Body of pancreas (tissue), 4 donors: ENCODE measurements around the gene POLR3E. TPM values are rescaled to one million over a fixed set of nuclear protein-coding genes. Genes with fewer than 3 reads are reported as not detected.

Experiments used
- ATAC-seq: fragments of 150-250 bp; one replicate; pipeline ENCODE4 v1.9.1; 2016
- DNase-seq, 4 donors: peaks; one replicate each; pipeline ENCODE4 v3.0.0-alpha.2; 2019
- H3K27ac ChIP-seq, 4 donors: fragments of 200-600 bp; sonication (generic); 1 replicate in 3 of 4; 2 replicates in 1 of 4; pipeline versions ENCODE4 v1.5.1 to v1.6.1; 2016 to 2019; ENCODE audit warnings: mild to moderate bottlenecking in 1 of 4, mixed read lengths in 1 of 4, moderate library complexity in 1 of 4
- H3K27me3 ChIP-seq, 2 donors: fragments of 200-600 bp; sonication (generic); one replicate each; pipeline ENCODE4 v1.6.0; 2016; ENCODE audit warnings: mild to moderate bottlenecking in 1 of 2
- H3K36me3 ChIP-seq, 2 donors: fragments of 200-600 bp; sonication (generic); replicated peaks in 1 of 2; 2 replicates each; pipeline ENCODE4 v1.5.1; 2016; ENCODE audit warnings: low read depth in 2 of 2; ENCODE audit not compliant: insufficient read depth in 1 of 2
- H3K4me1 ChIP-seq: fragments of 200-600 bp; sonication (generic); one replicate; pipeline ENCODE4 v1.6.0; 2016
- H3K4me3 ChIP-seq, 2 donors: fragments of 200-600 bp; sonication (generic); 1 replicate in 1 of 2; 2 replicates in 1 of 2; pipeline ENCODE4 v1.5.1; 2016 to 2019
- H3K9me3 ChIP-seq, 3 donors: fragments of 200-600 bp; sonication (generic); 1 replicate in 2 of 3; 2 replicates in 1 of 3; pipeline ENCODE4 v1.5.1; 2016
- CTCF ChIP-seq, 7 experiments: fragments of 450-650 bp in 4 of 7; fragments of 200-600 bp in 3 of 7; sonication (generic) in 3 of 7; IDR thresholded peaks; one replicate each; pipeline ENCODE4 v1.5.1; 2016 to 2019; ENCODE audit warnings: antibody characterized with exemption in 7 of 7
- POLR2A ChIP-seq, 3 donors: fragments of 450-650 bp; IDR thresholded peaks; one replicate each; pipeline ENCODE4 v1.6.1; 2016; ENCODE audit warnings: antibody characterized with exemption in 3 of 3, mild to moderate bottlenecking in 2 of 3
- WGBS, 2 donors: methylation state at CpG; one replicate each; pipeline ENCODE4 v1.1.5; 2017; 5-methylcytosine and 5-hydroxymethylcytosine counted together
- intact Hi-C: fragments of 100-400 bp; cut with DNase I; formaldehyde crosslinking; loops from one replicate; pipeline ENCODE4 v1.15.1; 2023
- total RNA-seq, 2 donors: library from RNA; depleted of rRNA; stranded (reverse); fragments of >200 nt; gene quantifications; one replicate each; pipeline ENCODE4 v1.1.0, GENCODE V29; 2016

The POLR3E gene
- total RNA-seq, 2 donors from 2014 or later: 52.1 to 94.9 TPM

- DNase-seq (no peak), ATAC-seq (no peak)
- Histone ChIP-seq H3K27ac (no peak overlapping the region), H3K4me1 (no peaks in the 10 kb centered on the region), H3K9me3 (no peaks in the 10 kb centered on the region), H3K36me3 (peaks cover 14 to 39% of the 10 kb centered on the region in 2 donors), H3K27me3 (no peaks in the 10 kb centered on the region), H3K4me3 (no peak overlapping the region)
- 95 to 97% methylated on average over 12 to 13 of the region's 13 CpGs for WGBS, 2 donors
- TF ChIP-seq POLR2A (IDR thresholded peaks at IDR 0.05) (no peak), CTCF (IDR thresholded peaks at IDR 0.05) (no peak)
- intact Hi-C loops: no loop called here
Measured at GRCh38 chr16:22257440-22257839, 39.8 kb upstream of the POLR3E start.

GRCh38 chr16:22260490-22260889, 36.7 kb upstream of the POLR3E start:
- no peak for DNase-seq
- H3K9me3 ChIP-seq: no peaks in the 10 kb centered on the region
- ATAC-seq: no peak
- no peaks in the 10 kb centered on the region for H3K4me1 ChIP-seq
- H3K4me3 ChIP-seq: no peak overlapping the region
- H3K27me3 ChIP-seq: no peaks in the 10 kb centered on the region
- intact Hi-C loops: no loop called here
- 90 to 100% methylated on average over 3 of the region's 3 CpGs for WGBS, 2 donors
- no peak for TF ChIP-seq POLR2A (IDR thresholded peaks at IDR 0.05)
- TF ChIP-seq CTCF (IDR thresholded peaks at IDR 0.05): no peak
- no peak overlapping the region for H3K27ac ChIP-seq
- peaks cover 14 to 36% of the 10 kb centered on the region in 2 donors for H3K36me3 ChIP-seq

- WGBS, 2 donors: 84 to 96% methylated on average over 4 of the region's 4 CpGs
- no peak for TF ChIP-seq CTCF (IDR thresholded peaks at IDR 0.05)
- TF ChIP-seq POLR2A (IDR thresholded peaks at IDR 0.05): no peak
- no peak for ATAC-seq
- Histone ChIP-seq H3K27me3 (no peaks in the 10 kb centered on the region), H3K4me1 (no peaks in the 10 kb centered on the region), H3K4me3 (no peak overlapping the region), H3K9me3 (no peaks in the 10 kb centered on the region), H3K27ac (no peak overlapping the region), H3K36me3 (peaks cover 12 to 33% of the 10 kb centered on the region in 2 donors)
- intact Hi-C loops: no loop called here
- DNase-seq: no peak
Measured at GRCh38 chr16:22262460-22262859, 34.7 kb upstream of the POLR3E start.

- DNase-seq (no peak), ATAC-seq (no peak)
- Histone ChIP-seq H3K27ac (no peak overlapping the region), H3K4me3 (no peak overlapping the region), H3K36me3 (peaks cover 0 to 27% of the 10 kb centered on the region in 2 donors), H3K27me3 (no peaks in the 10 kb centered on the region), H3K9me3 (no peaks in the 10 kb centered on the region), H3K4me1 (no peaks in the 10 kb centered on the region)
- no peak for TF ChIP-seq CTCF (IDR thresholded peaks at IDR 0.05)
- no peak for TF ChIP-seq POLR2A (IDR thresholded peaks at IDR 0.05)
- intact Hi-C loops: no loop called here
- WGBS, 2 donors: 87 to 95% methylated on average over 7 of the region's 7 CpGs
Measured at GRCh38 chr16:22264786-22265185, 32.4 kb upstream of the POLR3E start.

GRCh38 chr16:22265351-22265750, 31.9 kb upstream of the POLR3E start:
- no peak for DNase-seq
- ATAC-seq: no peak
- TF ChIP-seq CTCF (IDR thresholded peaks at IDR 0.05): no peak
- TF ChIP-seq POLR2A (IDR thresholded peaks at IDR 0.05): no peak
- no peaks in the 10 kb centered on the region for H3K9me3 ChIP-seq
- no peaks in the 10 kb centered on the region for H3K4me1 ChIP-seq
- WGBS, 2 donors: 85 to 93% methylated on average over 3 to 5 of the region's 5 CpGs
- no peak overlapping the region for H3K27ac ChIP-seq
- intact Hi-C loops: no loop called here
- H3K27me3 ChIP-seq: no peaks in the 10 kb centered on the region
- H3K36me3 ChIP-seq: peaks cover 0 to 23% of the 10 kb centered on the region in 2 donors
- no peak overlapping the region for H3K4me3 ChIP-seq
